ENCODE data around the gene MRPL55.

Gene MRPL55

GRCh38 chr1:228100822-228101613, 8.1 kb downstream of the MRPL55 start:
- H3K27ac ChIP-seq (replicated peaks), result no peak overlapping the region; the same call in 1 of the 2 replicates
- DNase-seq (ENCODE audit: low read depth in 1 of 2, low spot score in 1 of 2), result no peak
- peak overlapping the region; percentile 90 for H3K4me3 ChIP-seq (replicated peaks; ENCODE audit: insufficient read depth, low read length)
- no peaks in the 10 kb centered on the region for H3K27me3 ChIP-seq (ENCODE audit: insufficient read depth, poor library complexity, severe bottlenecking)
- no peak for TF ChIP-seq GABPA (IDR thresholded peaks at IDR 0.05; ENCODE audit: low read depth)
- no peak for TF ChIP-seq CTCF (IDR thresholded peaks at IDR 0.05; ENCODE audit: insufficient read depth, low read length)
- TF ChIP-seq SPI1 (IDR thresholded peaks at IDR 0.05; ENCODE audit: borderline replicate concordance, low read depth), result no peak
- no peak for TF ChIP-seq REST (IDR thresholded peaks at IDR 0.05; ENCODE audit: insufficient replicate concordance, low read depth)
- peak; percentile 18; the same call in 1 of the 2 replicates for TF ChIP-seq POLR2AphosphoS5 (IDR thresholded peaks at IDR 0.05; ENCODE audit: low read depth)

- no peak for DNase-seq (ENCODE audit: low read depth in 1 of 2, low spot score in 1 of 2)
- H3K27me3 ChIP-seq (ENCODE audit: insufficient read depth, poor library complexity, severe bottlenecking), result no peaks in the 10 kb centered on the region
- no peak for TF ChIP-seq SPI1 (IDR thresholded peaks at IDR 0.05; ENCODE audit: borderline replicate concordance, low read depth)
- H3K27ac ChIP-seq (replicated peaks), result no peak overlapping the region
- H3K4me3 ChIP-seq (replicated peaks; ENCODE audit: insufficient read depth, low read length), result no peak overlapping the region
Observed at GRCh38 chr1:228099331-228099732, 9.8 kb downstream of the MRPL55 start.

- DNase-seq (ENCODE audit: low read depth in 1 of 2, low spot score in 1 of 2), result no peak
- no peaks in the 10 kb centered on the region for H3K27me3 ChIP-seq (ENCODE audit: insufficient read depth, poor library complexity, severe bottlenecking)
- H3K4me3 ChIP-seq (replicated peaks; ENCODE audit: insufficient read depth, low read length), result no peak overlapping the region
- no peak for TF ChIP-seq CTCF (IDR thresholded peaks at IDR 0.05; ENCODE audit: insufficient read depth, low read length)
- 0 out of 2 replicates have a peak, but pooled peaks have one; percentile 47 for TF ChIP-seq POLR2AphosphoS5 (IDR thresholded peaks at IDR 0.05; ENCODE audit: low read depth)
- no peak overlapping the region for H3K27ac ChIP-seq (replicated peaks)
Observed at GRCh38 chr1:228098323-228098931, 10.7 kb downstream of the MRPL55 start.

GRCh38 chr1:228097333-228098081, 11.6 kb downstream of the MRPL55 start:
- Histone ChIP-seq H3K4me3 (replicated peaks; ENCODE audit: insufficient read depth, low read length) (no peak overlapping the region), H3K27me3 (ENCODE audit: insufficient read depth, poor library complexity, severe bottlenecking) (no peaks in the 10 kb centered on the region), H3K27ac (replicated peaks) (no peak overlapping the region)
- no peak for TF ChIP-seq REST (IDR thresholded peaks at IDR 0.05; ENCODE audit: insufficient replicate concordance, low read depth)
- no peak for TF ChIP-seq CTCF (IDR thresholded peaks at IDR 0.05; ENCODE audit: insufficient read depth, low read length)
- no peak for TF ChIP-seq GABPA (IDR thresholded peaks at IDR 0.05; ENCODE audit: low read depth)
- no peak for TF ChIP-seq SPI1 (IDR thresholded peaks at IDR 0.05; ENCODE audit: borderline replicate concordance, low read depth)
- TF ChIP-seq POLR2AphosphoS5 (IDR thresholded peaks at IDR 0.05; ENCODE audit: low read depth), result no peak
- no peak for DNase-seq (ENCODE audit: low read depth in 1 of 2, low spot score in 1 of 2)
